ENCODE data around the gene CYP2A13.
"Not testable (repeated sequence)": the region's sequence is repeated elsewhere in the genome, so short reads cannot be mapped to it uniquely, and the experiment has no call there.

The CYP2A13 gene, protein sequence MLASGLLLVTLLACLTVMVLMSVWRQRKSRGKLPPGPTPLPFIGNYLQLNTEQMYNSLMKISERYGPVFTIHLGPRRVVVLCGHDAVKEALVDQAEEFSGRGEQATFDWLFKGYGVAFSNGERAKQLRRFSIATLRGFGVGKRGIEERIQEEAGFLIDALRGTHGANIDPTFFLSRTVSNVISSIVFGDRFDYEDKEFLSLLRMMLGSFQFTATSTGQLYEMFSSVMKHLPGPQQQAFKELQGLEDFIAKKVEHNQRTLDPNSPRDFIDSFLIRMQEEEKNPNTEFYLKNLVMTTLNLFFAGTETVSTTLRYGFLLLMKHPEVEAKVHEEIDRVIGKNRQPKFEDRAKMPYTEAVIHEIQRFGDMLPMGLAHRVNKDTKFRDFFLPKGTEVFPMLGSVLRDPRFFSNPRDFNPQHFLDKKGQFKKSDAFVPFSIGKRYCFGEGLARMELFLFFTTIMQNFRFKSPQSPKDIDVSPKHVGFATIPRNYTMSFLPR

DNA sequence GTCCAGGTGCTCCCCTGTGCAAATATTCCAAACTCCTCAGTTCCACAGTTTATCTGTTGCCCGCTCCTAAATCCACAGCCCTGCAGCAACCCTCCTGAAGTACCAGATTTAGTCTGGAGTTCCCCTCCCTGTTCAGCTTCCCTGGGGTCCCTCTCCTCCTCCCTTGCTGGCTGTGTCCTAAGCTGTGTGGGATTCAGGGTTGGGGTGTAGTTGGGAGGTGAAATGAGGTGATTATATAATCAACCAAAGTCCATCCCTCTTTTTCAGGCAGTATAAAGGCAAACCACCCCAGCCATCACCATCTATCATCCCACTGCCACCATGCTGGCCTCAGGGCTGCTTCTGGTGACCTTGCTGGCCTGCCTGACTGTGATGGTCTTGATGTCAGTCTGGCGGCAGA, at the start of gene CYP2A13:
CYP2A13 (plus strand) TSS at position 301 of the 400 bp plus-strand sequence; CDS start at position 322, 21 bp downstream.
- H3K4me3 ChIP-seq (ENCODE audit: low read depth, low read length), result peak within 1 kb of the TSS; percentile 59
- no peaks in the 10 kb centered on the region for H3K36me3 ChIP-seq (ENCODE audit: control insufficient read depth, insufficient read depth, low read length)
- no peak within 1 kb of the TSS for H3K9ac ChIP-seq (ENCODE audit: low read depth, low read length)
- peaks cover 60% of the 10 kb centered on the region for H3K27me3 ChIP-seq (ENCODE audit: control insufficient read depth, insufficient read depth, low read length)
- no peaks in the 10 kb centered on the region for H3K4me1 ChIP-seq (ENCODE audit: control insufficient read depth, insufficient read depth, low read length)
- H3K9me3 ChIP-seq (ENCODE audit: control insufficient read depth, insufficient read depth, low read length), result no peaks in the 10 kb centered on the region

GRCh38 chr19:41039806-41040205, 48.4 kb upstream of the CYP2A13 start:
- no peak overlapping the region for H3K4me3 ChIP-seq (ENCODE audit: low read depth, low read length)
- no peaks in the 10 kb centered on the region for H3K36me3 ChIP-seq (ENCODE audit: control insufficient read depth, insufficient read depth, low read length)
- H3K27me3 ChIP-seq (ENCODE audit: control insufficient read depth, insufficient read depth, low read length), result no peaks in the 10 kb centered on the region
- H3K9ac ChIP-seq (ENCODE audit: low read depth, low read length), result no peak overlapping the region
- H3K9me3 ChIP-seq (ENCODE audit: control insufficient read depth, insufficient read depth, low read length), result no peaks in the 10 kb centered on the region
- H3K4me1 ChIP-seq (ENCODE audit: control insufficient read depth, insufficient read depth, low read length), result no peaks in the 10 kb centered on the region

GRCh38 chr19:41045095-41045494, 43.2 kb upstream of the CYP2A13 start:
- H3K27me3 ChIP-seq (ENCODE audit: control insufficient read depth, insufficient read depth, low read length); H3K9me3 ChIP-seq (ENCODE audit: control insufficient read depth, insufficient read depth, low read length); H3K9ac ChIP-seq (ENCODE audit: low read depth, low read length); H3K4me1 ChIP-seq (ENCODE audit: control insufficient read depth, insufficient read depth, low read length); H3K4me3 ChIP-seq (ENCODE audit: low read depth, low read length); H3K36me3 ChIP-seq (ENCODE audit: control insufficient read depth, insufficient read depth, low read length): not testable (repeated sequence)

DNA sequence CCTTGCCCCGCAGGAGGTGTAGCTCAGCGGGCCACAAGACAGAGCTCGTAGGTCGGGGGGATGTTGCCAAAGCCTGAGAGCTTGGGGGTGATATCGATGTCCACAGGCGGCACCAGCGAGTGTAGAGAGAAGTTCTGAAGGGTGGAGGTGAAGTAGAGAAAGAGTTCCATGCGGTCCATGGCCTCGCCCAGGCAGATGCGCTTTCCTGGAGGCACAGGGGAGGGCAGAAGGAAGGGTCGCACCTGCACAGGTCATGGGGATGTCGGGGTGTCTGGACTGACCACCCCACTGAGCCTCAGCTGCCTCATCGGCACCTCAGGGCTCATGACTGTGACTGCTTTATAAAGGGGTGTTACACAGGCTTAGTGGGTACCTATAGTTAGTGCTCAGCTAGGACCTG, 37.8 kb upstream of the CYP2A13 start:
- H3K4me1 ChIP-seq (ENCODE audit: control insufficient read depth, insufficient read depth, low read length), result no peaks in the 10 kb centered on the region
- no peaks in the 10 kb centered on the region for H3K36me3 ChIP-seq (ENCODE audit: control insufficient read depth, insufficient read depth, low read length)
- no peak overlapping the region for H3K4me3 ChIP-seq (ENCODE audit: low read depth, low read length)
- no peaks in the 10 kb centered on the region for H3K27me3 ChIP-seq (ENCODE audit: control insufficient read depth, insufficient read depth, low read length)
- no peak overlapping the region for H3K9ac ChIP-seq (ENCODE audit: low read depth, low read length)
- H3K9me3 ChIP-seq (ENCODE audit: control insufficient read depth, insufficient read depth, low read length), result no peaks in the 10 kb centered on the region

- H3K9ac ChIP-seq (ENCODE audit: low read depth, low read length); H3K36me3 ChIP-seq (ENCODE audit: control insufficient read depth, insufficient read depth, low read length); H3K4me1 ChIP-seq (ENCODE audit: control insufficient read depth, insufficient read depth, low read length); H3K27me3 ChIP-seq (ENCODE audit: control insufficient read depth, insufficient read depth, low read length); H3K4me3 ChIP-seq (ENCODE audit: low read depth, low read length); H3K9me3 ChIP-seq (ENCODE audit: control insufficient read depth, insufficient read depth, low read length): not testable (repeated sequence)
Observed at GRCh38 chr19:41052162-41052561, 36.1 kb upstream of the CYP2A13 start.

DNA sequence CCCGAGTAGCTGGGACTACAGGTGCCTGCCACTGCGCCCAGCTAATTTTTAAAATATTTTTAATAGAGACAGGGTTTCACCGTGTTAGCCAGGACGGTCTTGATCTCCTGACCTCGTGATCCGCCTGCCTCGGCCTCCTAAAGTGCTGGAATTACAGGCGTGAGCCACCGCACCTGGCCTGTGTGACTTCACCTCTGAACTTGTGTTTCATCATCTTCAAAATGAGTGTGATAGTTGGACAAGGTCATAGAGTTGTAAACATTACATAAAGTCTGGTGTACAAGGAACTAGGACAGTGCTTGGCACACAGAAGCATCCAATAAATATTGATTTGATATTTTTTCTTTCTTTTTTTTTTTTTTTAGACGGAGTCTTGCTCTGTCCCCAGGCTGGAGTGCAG, 34.9 kb upstream of the CYP2A13 start:
- not testable (repeated sequence) for H3K36me3 ChIP-seq (ENCODE audit: control insufficient read depth, insufficient read depth, low read length); H3K9ac ChIP-seq (ENCODE audit: low read depth, low read length); H3K4me1 ChIP-seq (ENCODE audit: control insufficient read depth, insufficient read depth, low read length); H3K27me3 ChIP-seq (ENCODE audit: control insufficient read depth, insufficient read depth, low read length); H3K4me3 ChIP-seq (ENCODE audit: low read depth, low read length); H3K9me3 ChIP-seq (ENCODE audit: control insufficient read depth, insufficient read depth, low read length)

- H3K4me1 ChIP-seq (ENCODE audit: control insufficient read depth, insufficient read depth, low read length), result no peaks in the 10 kb centered on the region
- no peak overlapping the region for H3K4me3 ChIP-seq (ENCODE audit: low read depth, low read length)
- no peak overlapping the region for H3K9ac ChIP-seq (ENCODE audit: low read depth, low read length)
- no peaks in the 10 kb centered on the region for H3K36me3 ChIP-seq (ENCODE audit: control insufficient read depth, insufficient read depth, low read length)
- H3K27me3 ChIP-seq (ENCODE audit: control insufficient read depth, insufficient read depth, low read length), result no peaks in the 10 kb centered on the region
- H3K9me3 ChIP-seq (ENCODE audit: control insufficient read depth, insufficient read depth, low read length), result no peaks in the 10 kb centered on the region
Observed at GRCh38 chr19:41064974-41065569, 23.2 kb upstream of the CYP2A13 start.

- Histone ChIP-seq H3K9ac (ENCODE audit: low read depth, low read length) (no peak overlapping the region), H3K4me3 (ENCODE audit: low read depth, low read length) (no peak overlapping the region), H3K4me1 (ENCODE audit: control insufficient read depth, insufficient read depth, low read length) (no peaks in the 10 kb centered on the region), H3K27me3 (ENCODE audit: control insufficient read depth, insufficient read depth, low read length) (no peaks in the 10 kb centered on the region), H3K9me3 (ENCODE audit: control insufficient read depth, insufficient read depth, low read length) (no peaks in the 10 kb centered on the region), H3K36me3 (ENCODE audit: control insufficient read depth, insufficient read depth, low read length) (no peaks in the 10 kb centered on the region)
Observed at GRCh38 chr19:41076286-41076685, 12.0 kb upstream of the CYP2A13 start.

- Histone ChIP-seq H3K4me1 (ENCODE audit: control insufficient read depth, insufficient read depth, low read length) (no peaks in the 10 kb centered on the region), H3K27me3 (ENCODE audit: control insufficient read depth, insufficient read depth, low read length) (peaks cover 17% of the 10 kb centered on the region), H3K36me3 (ENCODE audit: control insufficient read depth, insufficient read depth, low read length) (no peaks in the 10 kb centered on the region), H3K4me3 (ENCODE audit: low read depth, low read length) (no peak overlapping the region), H3K9me3 (ENCODE audit: control insufficient read depth, insufficient read depth, low read length) (no peaks in the 10 kb centered on the region), H3K9ac (ENCODE audit: low read depth, low read length) (no peak overlapping the region)
Observed at GRCh38 chr19:41083516-41083915, 4.7 kb upstream of the CYP2A13 start.

- H3K9ac ChIP-seq (ENCODE audit: low read depth, low read length), result no peak overlapping the region
- H3K4me3 ChIP-seq (ENCODE audit: low read depth, low read length), result no peak overlapping the region
- no peaks in the 10 kb centered on the region for H3K9me3 ChIP-seq (ENCODE audit: control insufficient read depth, insufficient read depth, low read length)
- H3K27me3 ChIP-seq (ENCODE audit: control insufficient read depth, insufficient read depth, low read length), result peaks cover 40% of the 10 kb centered on the region
- no peaks in the 10 kb centered on the region for H3K36me3 ChIP-seq (ENCODE audit: control insufficient read depth, insufficient read depth, low read length)
- no peaks in the 10 kb centered on the region for H3K4me1 ChIP-seq (ENCODE audit: control insufficient read depth, insufficient read depth, low read length)
Observed at GRCh38 chr19:41085748-41086415, 2.4 kb upstream of the CYP2A13 start.

- H3K4me3 ChIP-seq (ENCODE audit: low read depth, low read length), result peak overlapping the region; percentile 59
- H3K4me1 ChIP-seq (ENCODE audit: control insufficient read depth, insufficient read depth, low read length), result no peaks in the 10 kb centered on the region
- H3K36me3 ChIP-seq (ENCODE audit: control insufficient read depth, insufficient read depth, low read length), result no peaks in the 10 kb centered on the region
- H3K9me3 ChIP-seq (ENCODE audit: control insufficient read depth, insufficient read depth, low read length), result no peaks in the 10 kb centered on the region
- peaks cover 60% of the 10 kb centered on the region for H3K27me3 ChIP-seq (ENCODE audit: control insufficient read depth, insufficient read depth, low read length)
- H3K9ac ChIP-seq (ENCODE audit: low read depth, low read length), result peak overlapping the region; percentile 37
Observed at GRCh38 chr19:41089959-41090358, 1.7 kb downstream of the CYP2A13 start.

DNA sequence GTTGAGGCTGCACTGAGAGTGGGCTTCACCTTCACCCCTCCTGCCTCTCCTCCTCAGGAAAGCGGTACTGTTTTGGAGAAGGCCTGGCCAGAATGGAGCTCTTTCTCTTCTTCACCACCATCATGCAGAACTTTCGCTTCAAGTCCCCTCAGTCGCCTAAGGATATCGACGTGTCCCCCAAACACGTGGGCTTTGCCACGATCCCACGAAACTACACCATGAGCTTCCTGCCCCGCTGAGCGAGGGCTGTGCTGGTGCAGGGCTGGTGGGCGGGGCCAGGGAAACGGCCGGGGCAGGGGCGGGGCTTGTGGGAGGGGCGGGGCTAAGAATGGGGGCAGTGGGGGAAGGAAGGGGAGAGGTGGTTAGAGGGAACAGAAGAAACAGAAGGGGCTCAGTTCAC, 7.5 kb downstream of the CYP2A13 start:
- no peak overlapping the region for H3K9ac ChIP-seq (ENCODE audit: low read depth, low read length)
- H3K27me3 ChIP-seq (ENCODE audit: control insufficient read depth, insufficient read depth, low read length), result peaks cover 23% of the 10 kb centered on the region
- H3K4me3 ChIP-seq (ENCODE audit: low read depth, low read length), result no peak overlapping the region
- H3K9me3 ChIP-seq (ENCODE audit: control insufficient read depth, insufficient read depth, low read length), result no peaks in the 10 kb centered on the region
- no peaks in the 10 kb centered on the region for H3K36me3 ChIP-seq (ENCODE audit: control insufficient read depth, insufficient read depth, low read length)
- peaks cover 2% of the 10 kb centered on the region for H3K4me1 ChIP-seq (ENCODE audit: control insufficient read depth, insufficient read depth, low read length)
